Bronchial epithelial cell (primary cell): Measurements from ENCODE around the gene SH3TC2. TPM values are rescaled to one million over a fixed set of nuclear protein-coding genes. Genes with fewer than 3 reads are reported as not detected.

Experiments used
- DNase-seq: peaks from one replicate; pipeline ENCODE4 v3.0.0-alpha.2; 2010; ENCODE audit warnings: low read depth
- FAIRE-seq: peaks from 2 replicates; lab custom pipeline; 2011; peaks lifted over from hg19 to GRCh38; lab: Jason Lieb, UNC
- H3K27me3 ChIP-seq: 2 replicates; pipeline ENCODE4 v1.5.1; 2011; ENCODE audit warnings: low read length; ENCODE audit not compliant: control insufficient read depth, insufficient read depth
- H3K36me3 ChIP-seq: 2 replicates; pipeline ENCODE4 v1.5.1; 2011; ENCODE audit warnings: low read length; ENCODE audit not compliant: control insufficient read depth, insufficient read depth
- H3K4me3 ChIP-seq: 2 replicates; pipeline ENCODE4 v1.5.1; 2011; ENCODE audit warnings: mild to moderate bottlenecking, low read depth, low read length, control low read depth
- total RNA-seq: library from RNA; depleted of rRNA; stranded (reverse); fragments of >200 nt; gene quantifications from 2 replicates; pipeline ENCODE4 v1.2.1, GENCODE V29; 2014
- TF ChIP-seq, protein P1 (sequence below): IDR thresholded peaks from 2 replicates; pipeline ENCODE4 v1.5.1; 2011; ENCODE audit warnings: mild to moderate bottlenecking, moderate library complexity, low read length, control low read depth, inconsistent platforms; ENCODE audit not compliant: insufficient read depth, severe bottlenecking

Gene SH3TC2
- total RNA-seq, 1 donor from 2014 or later: 4.7 TPM

DNA sequence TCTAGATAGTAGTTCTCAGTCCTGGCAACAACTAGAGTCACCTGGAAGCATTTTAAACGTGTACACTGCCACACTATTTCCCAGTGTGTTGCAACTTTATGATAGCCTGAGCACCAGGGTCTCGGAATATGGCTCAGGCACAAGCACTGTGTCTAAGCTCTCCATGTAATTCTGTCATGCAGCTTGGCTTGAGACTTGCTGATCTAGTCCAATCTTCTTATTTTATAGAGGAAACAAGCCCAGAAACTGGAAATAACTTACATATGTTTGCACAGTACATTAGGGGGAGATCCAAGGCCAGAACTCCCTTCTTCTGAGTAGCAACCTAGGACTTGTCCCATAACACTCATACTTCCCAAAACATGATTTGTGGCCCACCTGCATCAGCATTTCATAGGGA lies 49.1 kb downstream of the SH3TC2 start:
- H3K4me3 ChIP-seq: no peak overlapping the region
- DNase-seq (no peak), FAIRE-seq (no peak)
- H3K36me3 ChIP-seq: no peaks in the 10 kb centered on the region
- no peaks in the 10 kb centered on the region for H3K27me3 ChIP-seq
- TF ChIP-seq, protein P1, sequence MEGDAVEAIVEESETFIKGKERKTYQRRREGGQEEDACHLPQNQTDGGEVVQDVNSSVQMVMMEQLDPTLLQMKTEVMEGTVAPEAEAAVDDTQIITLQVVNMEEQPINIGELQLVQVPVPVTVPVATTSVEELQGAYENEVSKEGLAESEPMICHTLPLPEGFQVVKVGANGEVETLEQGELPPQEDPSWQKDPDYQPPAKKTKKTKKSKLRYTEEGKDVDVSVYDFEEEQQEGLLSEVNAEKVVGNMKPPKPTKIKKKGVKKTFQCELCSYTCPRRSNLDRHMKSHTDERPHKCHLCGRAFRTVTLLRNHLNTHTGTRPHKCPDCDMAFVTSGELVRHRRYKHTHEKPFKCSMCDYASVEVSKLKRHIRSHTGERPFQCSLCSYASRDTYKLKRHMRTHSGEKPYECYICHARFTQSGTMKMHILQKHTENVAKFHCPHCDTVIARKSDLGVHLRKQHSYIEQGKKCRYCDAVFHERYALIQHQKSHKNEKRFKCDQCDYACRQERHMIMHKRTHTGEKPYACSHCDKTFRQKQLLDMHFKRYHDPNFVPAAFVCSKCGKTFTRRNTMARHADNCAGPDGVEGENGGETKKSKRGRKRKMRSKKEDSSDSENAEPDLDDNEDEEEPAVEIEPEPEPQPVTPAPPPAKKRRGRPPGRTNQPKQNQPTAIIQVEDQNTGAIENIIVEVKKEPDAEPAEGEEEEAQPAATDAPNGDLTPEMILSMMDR: no peak

DNA sequence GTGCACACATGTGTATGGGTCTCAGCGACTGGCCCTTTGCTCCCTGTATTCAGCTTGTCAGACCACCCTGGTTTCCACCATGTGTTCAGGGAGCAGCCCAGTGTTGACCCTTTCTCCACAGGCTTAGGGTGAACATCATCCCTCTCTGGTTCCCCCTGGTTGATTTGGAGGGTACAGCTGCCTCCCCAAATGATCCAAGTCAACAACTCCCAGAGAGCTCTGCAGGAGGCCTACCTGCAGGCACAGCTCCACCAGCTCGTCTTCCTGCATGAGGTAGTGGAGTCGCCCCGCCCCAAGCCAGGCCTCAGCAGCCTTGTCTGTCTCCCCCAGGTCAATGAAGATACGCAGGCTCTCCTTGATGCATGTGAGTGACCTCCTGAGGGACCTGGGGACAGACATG lies 50.5 kb downstream of the SH3TC2 start:
- no peaks in the 10 kb centered on the region for H3K36me3 ChIP-seq
- H3K27me3 ChIP-seq: no peaks in the 10 kb centered on the region
- no peak overlapping the region for H3K4me3 ChIP-seq
- no peak for FAIRE-seq
- DNase-seq: no peak
- TF ChIP-seq, protein P1: no peak

DNA sequence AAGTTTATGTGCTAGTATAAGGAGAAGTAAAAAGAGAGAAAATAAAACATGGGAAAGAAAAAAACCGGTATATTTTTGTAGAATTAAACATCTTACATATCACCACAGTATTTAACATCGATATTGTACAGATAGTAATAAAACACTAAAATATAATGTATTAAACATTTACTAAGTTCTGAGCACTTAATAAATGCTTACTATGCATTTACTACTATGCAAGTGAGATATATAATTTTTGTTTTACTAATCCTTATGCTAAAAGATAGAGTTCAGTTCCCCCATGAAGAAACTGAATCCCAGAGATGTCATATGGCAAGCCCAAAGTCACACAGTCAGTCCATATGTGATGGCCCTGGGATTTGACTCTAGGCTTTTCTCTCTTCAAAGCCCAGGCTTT lies 51.1 kb downstream of the SH3TC2 start:
- TF ChIP-seq, protein P1: no peak
- no peaks in the 10 kb centered on the region for H3K27me3 ChIP-seq
- FAIRE-seq (no peak), DNase-seq (no peak)
- H3K36me3 ChIP-seq: no peaks in the 10 kb centered on the region
- no peak overlapping the region for H3K4me3 ChIP-seq

DNA sequence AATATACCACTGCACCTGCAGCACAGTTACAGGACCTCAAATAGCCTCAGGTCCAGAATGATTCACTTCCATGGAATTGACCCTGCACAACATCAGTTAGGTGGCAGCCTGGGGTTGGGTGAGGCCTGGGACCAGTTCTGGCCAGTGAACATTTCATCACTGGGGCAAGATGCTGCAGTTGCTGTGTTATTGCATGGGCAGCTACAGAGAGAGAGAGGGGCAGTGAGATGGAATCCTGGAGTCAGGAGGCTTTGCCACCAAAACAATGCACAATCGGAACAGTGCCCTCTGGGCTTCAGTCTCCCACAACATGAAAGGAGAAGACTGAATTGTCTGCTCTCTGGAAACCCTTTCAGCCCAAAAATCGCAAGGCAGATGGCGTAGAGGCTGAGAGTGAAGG lies 51.8 kb downstream of the SH3TC2 start:
- Histone ChIP-seq H3K27me3 (no peaks in the 10 kb centered on the region), H3K4me3 (no peak overlapping the region), H3K36me3 (no peaks in the 10 kb centered on the region)
- TF ChIP-seq, protein P1: no peak
- DNase-seq (peak; percentile 85), FAIRE-seq (peak; percentile 91)

DNA sequence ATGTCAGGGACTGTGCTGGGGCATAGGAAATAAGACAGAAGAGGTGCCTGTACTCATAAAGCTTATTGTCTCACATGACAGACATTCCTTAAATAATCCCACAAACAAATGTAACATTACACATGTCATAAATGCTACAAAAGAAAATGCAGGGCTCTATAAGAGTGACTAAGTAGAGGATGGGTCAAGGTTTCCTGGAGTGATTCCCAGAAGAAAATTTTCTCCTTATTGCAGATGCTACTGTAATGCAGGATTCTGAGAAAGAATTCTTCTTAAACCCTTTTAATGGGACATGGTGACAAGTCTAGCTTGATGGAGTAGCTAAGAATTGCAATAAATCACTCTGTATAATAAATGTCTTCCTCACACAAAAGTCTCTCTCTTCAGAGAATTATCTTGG lies 55.7 kb downstream of the SH3TC2 start:
- TF ChIP-seq, protein P1: no peak
- Histone ChIP-seq H3K4me3 (no peak overlapping the region), H3K36me3 (no peaks in the 10 kb centered on the region), H3K27me3 (no peaks in the 10 kb centered on the region)
- DNase-seq (no peak), FAIRE-seq (no peak)

DNA sequence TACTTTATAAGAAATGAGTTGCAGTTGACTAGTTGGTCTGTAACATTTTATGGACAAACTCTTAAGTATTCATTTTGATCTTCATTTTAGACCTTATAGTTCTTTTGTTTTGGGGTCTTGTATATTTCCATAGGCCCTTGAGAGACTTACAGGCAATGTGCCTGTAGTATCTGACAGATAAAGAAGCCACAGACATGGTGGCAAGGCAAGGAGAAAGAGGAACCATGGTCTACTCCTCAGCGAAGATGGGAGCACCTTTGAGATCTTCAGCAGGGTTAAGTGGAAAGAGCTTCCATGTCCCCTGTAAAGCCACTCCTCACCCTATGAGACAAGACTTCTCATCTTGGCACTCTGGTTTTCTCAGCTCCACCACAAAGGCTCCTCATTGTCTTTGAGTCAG lies 56.4 kb downstream of the SH3TC2 start:
- Histone ChIP-seq H3K36me3 (no peaks in the 10 kb centered on the region), H3K27me3 (no peaks in the 10 kb centered on the region), H3K4me3 (no peak overlapping the region)
- FAIRE-seq: peak; percentile 55
- DNase-seq: no peak
- TF ChIP-seq, protein P1: no peak
